Pancreas (tissue), 10 donors: ENCODE results near the gene DNAJC24. TPM values are rescaled to one million over a fixed set of nuclear protein-coding genes. Genes with fewer than 3 reads are reported as not detected.
A peak's percentile ranks its signal among the peaks of the same experiment; 100 is the strongest.

Experiments used
- ATAC-seq, 4 donors: fragments of 200-7000 bp; cut with Tn5 transposase; one replicate each; pipeline versions ENCODE4 v1.8.0 to v1.9.1; 2020; ENCODE audit warnings: mild to moderate bottlenecking in 4 of 4, moderate library complexity in 4 of 4
- DNase-seq, 6 donors: peaks; one replicate each; pipeline ENCODE4 v3.0.0-alpha.2; 2020
- FAIRE-seq: peaks from 2 replicates; lab custom pipeline; 2012; peaks lifted over from hg19 to GRCh38; lab: Jason Lieb, UNC
- H3K27ac ChIP-seq, 4 donors: fragments of 200-600 bp; sonication (generic); 1 replicate in 3 of 4; 2 replicates in 1 of 4; pipeline versions ENCODE4 v1.5.0 to v1.8.0; 2020
- H3K27me3 ChIP-seq, 4 donors: fragments of 200-600 bp; one replicate each; pipeline ENCODE4 v1.8.0; 2021
- H3K36me3 ChIP-seq, 3 donors: fragments of 200-600 bp; sonication (generic) in 1 of 3; one replicate each; pipeline versions ENCODE4 v1.5.0 to v1.8.0; 2020 to 2021
- H3K4me1 ChIP-seq, 3 donors: fragments of 200-600 bp; one replicate each; pipeline ENCODE4 v1.8.0; 2021
- H3K4me3 ChIP-seq, 4 donors: fragments of 200-600 bp; sonication (generic) in 2 of 4; one replicate each; pipeline versions ENCODE4 v1.5.0 to v1.8.0; 2020 to 2021
- H3K9me3 ChIP-seq, 4 donors: fragments of 200-600 bp; one replicate each; pipeline ENCODE4 v1.8.0; 2021
- CTCF ChIP-seq, 4 donors: fragments of 200-600 bp; sonication (generic) in 3 of 4; IDR thresholded peaks; one replicate each; pipeline versions ENCODE4 v1.5.0 to v1.8.0; 2021; ENCODE audit warnings: antibody characterized with exemption in 4 of 4
- WGBS, 2 donors: extraction: QIAGEN DNeasy Blood & Tissue Kit; methylation state at CpG; one replicate each; pipeline ENCODE4 v1.1.7; 2013; 5-methylcytosine and 5-hydroxymethylcytosine counted together
- intact Hi-C, 3 donors: fragments of 100-400 bp; cut with DNase I; formaldehyde crosslinking; loops; one replicate each; pipeline versions ENCODE4 v1.11.1 to v1.14.2; 2022
- polyA plus RNA-seq, 2 donors: library from polyadenylated mRNA; stranded (reverse); fragments of 200-250 nt; gene quantifications; one replicate each; pipeline ENCODE4 v1.2.3, GENCODE V29; 2013
- total RNA-seq, 6 donors: library from RNA; stranded (reverse); fragmentation: NEBNext Ultra II Directional in 4 of 6; extraction: Animal tissue kit (Norgen Biotek cat#: 25700) in 4 of 6; gene quantifications; one replicate each; pipeline versions ENCODE4 v1.2.1 to v1.2.4, GENCODE V29; 2021 to 2023
- donor health status: healthy with polysubstance abuse.
- donor health status: DM: no; HTN: no; CAD: no; lungs with moderate emphysema.
- donor health status: DM: no; HTN: no; CAD: no.
- donor health status: control.
- donor health status: control.
- donor health status: Bipolar disorder and iron deficiency.
- donor health status: DM: yes; HTN: yes; CAD: no.
- donor health status: DM: no; HTN: no; CAD: no.
- donor health status: DM: no; HTN: no; CAD: no.
- donor health status: DM: yes; HTN: yes; CAD: no.

The DNAJC24 gene
- total and polyA plus RNA-seq, 8 donors: 2.8 to 10.7 (median 8.6) TPM

DNA sequence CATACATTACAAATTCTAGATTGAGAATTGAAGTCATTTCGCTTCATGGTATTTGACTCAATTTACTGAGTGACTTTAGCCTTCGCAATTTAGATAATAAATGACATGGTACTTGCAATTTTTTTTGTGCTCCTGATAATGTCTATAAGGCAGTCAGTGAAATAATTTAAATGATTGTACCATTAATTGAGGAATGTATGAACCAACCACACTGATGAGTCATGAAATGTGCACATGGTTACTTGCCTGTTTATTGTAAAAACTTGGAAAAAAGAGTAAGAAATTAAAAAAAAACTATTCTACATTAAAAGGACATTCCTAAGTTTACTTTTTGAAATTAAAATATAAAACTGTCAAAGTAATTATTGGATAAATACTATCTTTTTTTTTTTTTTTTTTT is 43.3 kb downstream of the DNAJC24 start:
- intact Hi-C loops: no loop called here
- FAIRE-seq: no peak
- no peak for ATAC-seq
- no peak for DNase-seq
- no peaks in the 10 kb centered on the region for H3K36me3 ChIP-seq
- WGBS, 2 donors: 93 to 97% methylated on average over 2 of the region's 2 CpGs
- no peak overlapping the region for H3K27ac ChIP-seq
- H3K4me1 ChIP-seq: no peaks in the 10 kb centered on the region
- H3K9me3 ChIP-seq: no peaks in the 10 kb centered on the region
- no peak for TF ChIP-seq CTCF (IDR thresholded peaks at IDR 0.05)
- H3K27me3 ChIP-seq: no peaks in the 10 kb centered on the region
- no peak overlapping the region for H3K4me3 ChIP-seq

- WGBS, 2 donors: 75 to 86% methylated on average over 3 of the region's 3 CpGs
- Histone ChIP-seq H3K9me3 (no peaks in the 10 kb centered on the region), H3K27me3 (no peaks in the 10 kb centered on the region), H3K27ac (no peak overlapping the region), H3K36me3 (no peaks in the 10 kb centered on the region), H3K4me3 (no peak overlapping the region), H3K4me1 (no peaks in the 10 kb centered on the region)
- DNase-seq (no peak), ATAC-seq (peak in 1 of 4 donors; percentile 37), FAIRE-seq (no peak)
- TF ChIP-seq CTCF (IDR thresholded peaks at IDR 0.05): no peak
- intact Hi-C loops: no loop called here
Measured at GRCh38 chr11:31414338-31414737, 44.7 kb downstream of the DNAJC24 start.

GRCh38 chr11:31415435-31415834 is 45.8 kb downstream of the DNAJC24 start:
- ATAC-seq (no peak), DNase-seq (no peak), FAIRE-seq (no peak)
- WGBS, 2 donors: 88% methylated on average over 4 of the region's 4 CpGs
- Histone ChIP-seq H3K27me3 (no peaks in the 10 kb centered on the region), H3K4me1 (no peaks in the 10 kb centered on the region), H3K4me3 (no peak overlapping the region), H3K36me3 (no peaks in the 10 kb centered on the region), H3K9me3 (no peaks in the 10 kb centered on the region), H3K27ac (no peak overlapping the region)
- intact Hi-C loops: no loop called here
- TF ChIP-seq CTCF (IDR thresholded peaks at IDR 0.05): no peak

GRCh38 chr11:31417357-31417756 is 47.7 kb downstream of the DNAJC24 start:
- Histone ChIP-seq H3K9me3 (no peaks in the 10 kb centered on the region), H3K36me3 (no peaks in the 10 kb centered on the region), H3K27ac (no peak overlapping the region), H3K4me1 (no peaks in the 10 kb centered on the region), H3K27me3 (no peaks in the 10 kb centered on the region), H3K4me3 (no peak overlapping the region)
- TF ChIP-seq CTCF (IDR thresholded peaks at IDR 0.05): no peak
- no peak for DNase-seq
- ATAC-seq: no peak
- FAIRE-seq: no peak
- intact Hi-C loops: no loop called here
- 95 to 97% methylated on average over 1 of the region's 1 CpG for WGBS, 2 donors

- TF ChIP-seq CTCF (IDR thresholded peaks at IDR 0.05): no peak
- intact Hi-C loops: no loop called here
- no peak for ATAC-seq
- no peaks in the 10 kb centered on the region for H3K9me3 ChIP-seq
- no peaks in the 10 kb centered on the region for H3K4me1 ChIP-seq
- H3K36me3 ChIP-seq: no peaks in the 10 kb centered on the region
- 83 to 93% methylated on average over 2 of the region's 2 CpGs for WGBS, 2 donors
- H3K27ac ChIP-seq: no peak overlapping the region
- no peak for FAIRE-seq
- no peaks in the 10 kb centered on the region for H3K27me3 ChIP-seq
- no peak overlapping the region for H3K4me3 ChIP-seq
- no peak for DNase-seq
Measured at GRCh38 chr11:31417816-31418215, 48.2 kb downstream of the DNAJC24 start.
